ENCODE results near the gene LRRFIP2.

The LRRFIP2 gene

GRCh38 chr3:37145611-37146010 is 28.8 kb downstream of the LRRFIP2 start:
- no peak overlapping the region for H3K4me3 Mint-ChIP-seq
- no peak overlapping the region for H3K27ac Mint-ChIP-seq
- CTCF ChIA-PET: no interaction called here
- H3K36me3 Mint-ChIP-seq: peaks cover 21% of the 10 kb centered on the region
- DNase-seq: no peak
- H3K4me1 Mint-ChIP-seq: no peaks in the 10 kb centered on the region
- no peaks in the 10 kb centered on the region for H3K9me3 Mint-ChIP-seq
- no peaks in the 10 kb centered on the region for H3K27me3 Mint-ChIP-seq

- Mint-ChIP-seq H3K9me3 (no peaks in the 10 kb centered on the region), H3K4me1 (no peaks in the 10 kb centered on the region), H3K36me3 (peaks cover 21% of the 10 kb centered on the region), H3K27ac (no peak overlapping the region), H3K27me3 (no peaks in the 10 kb centered on the region), H3K4me3 (no peak overlapping the region)
- CTCF ChIA-PET: no interaction called here
- no peak for DNase-seq
Observed at GRCh38 chr3:37144806-37145205, 29.6 kb downstream of the LRRFIP2 start.

- Mint-ChIP-seq H3K36me3 (peaks cover 20% of the 10 kb centered on the region), H3K4me3 (no peak overlapping the region), H3K4me1 (no peaks in the 10 kb centered on the region), H3K27ac (no peak overlapping the region), H3K27me3 (no peaks in the 10 kb centered on the region), H3K9me3 (no peaks in the 10 kb centered on the region)
- DNase-seq: no peak
- CTCF ChIA-PET: no interaction called here
Observed at GRCh38 chr3:37143821-37144220, 30.6 kb downstream of the LRRFIP2 start.

- H3K27ac Mint-ChIP-seq: no peak overlapping the region
- peaks cover 15% of the 10 kb centered on the region for H3K36me3 Mint-ChIP-seq
- H3K9me3 Mint-ChIP-seq: no peaks in the 10 kb centered on the region
- CTCF ChIA-PET: interaction anchor here (0.5 kb wide), 1 partner anchor 71 kb away, joined by 3 read pairs; no protein-coding TSS in a partner anchor
- H3K27me3 Mint-ChIP-seq: no peaks in the 10 kb centered on the region
- no peak for DNase-seq
- H3K4me3 Mint-ChIP-seq: no peak overlapping the region
- no peaks in the 10 kb centered on the region for H3K4me1 Mint-ChIP-seq
Observed at GRCh38 chr3:37141676-37142075, 32.7 kb downstream of the LRRFIP2 start.

- H3K4me3 Mint-ChIP-seq: no peak overlapping the region
- H3K27me3 Mint-ChIP-seq: no peaks in the 10 kb centered on the region
- no peak overlapping the region for H3K27ac Mint-ChIP-seq
- H3K36me3 Mint-ChIP-seq: peaks cover 12% of the 10 kb centered on the region
- DNase-seq: no peak
- no peaks in the 10 kb centered on the region for H3K9me3 Mint-ChIP-seq
- H3K4me1 Mint-ChIP-seq: no peaks in the 10 kb centered on the region
- CTCF ChIA-PET: interaction anchor here (0.9 kb wide), 1 partner anchor 68 kb away, joined by 3 read pairs; no protein-coding TSS in a partner anchor
Observed at GRCh38 chr3:37140899-37141541, 33.4 kb downstream of the LRRFIP2 start.

- H3K4me3 Mint-ChIP-seq: no peak overlapping the region
- peaks cover 9% of the 10 kb centered on the region for H3K36me3 Mint-ChIP-seq
- no peak for DNase-seq
- no peaks in the 10 kb centered on the region for H3K9me3 Mint-ChIP-seq
- H3K27me3 Mint-ChIP-seq: no peaks in the 10 kb centered on the region
- no peak overlapping the region for H3K27ac Mint-ChIP-seq
- CTCF ChIA-PET: no interaction called here
- H3K4me1 Mint-ChIP-seq: no peaks in the 10 kb centered on the region
Observed at GRCh38 chr3:37139567-37140052, 34.8 kb downstream of the LRRFIP2 start.

- Mint-ChIP-seq H3K36me3 (peaks cover 9% of the 10 kb centered on the region), H3K9me3 (no peaks in the 10 kb centered on the region), H3K27ac (no peak overlapping the region), H3K27me3 (no peaks in the 10 kb centered on the region), H3K4me1 (no peaks in the 10 kb centered on the region), H3K4me3 (no peak overlapping the region)
- DNase-seq: no peak
- CTCF ChIA-PET: no interaction called here
Observed at GRCh38 chr3:37138816-37139215, 35.6 kb downstream of the LRRFIP2 start.

- CTCF ChIA-PET: no interaction called here
- H3K27ac Mint-ChIP-seq: no peak overlapping the region
Observed at GRCh38 chr3:37137516-37137915, 36.9 kb downstream of the LRRFIP2 start.

GRCh38 chr3:37136067-37136466 is 38.3 kb downstream of the LRRFIP2 start:
- DNase-seq: no peak
- no peak overlapping the region for H3K4me3 Mint-ChIP-seq
- no peaks in the 10 kb centered on the region for H3K9me3 Mint-ChIP-seq
- no peaks in the 10 kb centered on the region for H3K36me3 Mint-ChIP-seq
- H3K27me3 Mint-ChIP-seq: no peaks in the 10 kb centered on the region
- H3K27ac Mint-ChIP-seq: no peak overlapping the region
- CTCF ChIA-PET: no interaction called here
- no peaks in the 10 kb centered on the region for H3K4me1 Mint-ChIP-seq

More at GRCh38 chr3:37137516-37137915, 36.9 kb downstream of the LRRFIP2 start:
- DNase-seq: no peak
- H3K36me3 Mint-ChIP-seq: peaks cover 2% of the 10 kb centered on the region
- H3K9me3 Mint-ChIP-seq: no peaks in the 10 kb centered on the region
- no peak overlapping the region for H3K4me3 Mint-ChIP-seq
- H3K4me1 Mint-ChIP-seq: no peaks in the 10 kb centered on the region
- no peaks in the 10 kb centered on the region for H3K27me3 Mint-ChIP-seq

GRCh38 chr3:37135561-37135960 is 38.8 kb downstream of the LRRFIP2 start:
- no peak overlapping the region for H3K27ac Mint-ChIP-seq
- H3K4me3 Mint-ChIP-seq: no peak overlapping the region
- no peaks in the 10 kb centered on the region for H3K4me1 Mint-ChIP-seq
- H3K9me3 Mint-ChIP-seq: no peaks in the 10 kb centered on the region
- DNase-seq: no peak
- CTCF ChIA-PET: no interaction called here
- no peaks in the 10 kb centered on the region for H3K27me3 Mint-ChIP-seq
- no peaks in the 10 kb centered on the region for H3K36me3 Mint-ChIP-seq

GRCh38 chr3:37132334-37132733 is 42.0 kb downstream of the LRRFIP2 start:
- Mint-ChIP-seq H3K4me1 (peaks cover 3% of the 10 kb centered on the region), H3K27me3 (no peaks in the 10 kb centered on the region), H3K36me3 (no peaks in the 10 kb centered on the region), H3K27ac (no peak overlapping the region), H3K9me3 (no peaks in the 10 kb centered on the region), H3K4me3 (no peak overlapping the region)
- CTCF ChIA-PET: no interaction called here
- DNase-seq: no peak

- H3K27me3 Mint-ChIP-seq: no peaks in the 10 kb centered on the region
- H3K36me3 Mint-ChIP-seq: no peaks in the 10 kb centered on the region
- H3K27ac Mint-ChIP-seq: no peak overlapping the region
- H3K4me3 Mint-ChIP-seq: no peak overlapping the region
- peaks cover 3% of the 10 kb centered on the region for H3K4me1 Mint-ChIP-seq
- no peak for DNase-seq
- CTCF ChIA-PET: no interaction called here
- no peaks in the 10 kb centered on the region for H3K9me3 Mint-ChIP-seq
Observed at GRCh38 chr3:37131860-37132144, 42.6 kb downstream of the LRRFIP2 start.

- no peaks in the 10 kb centered on the region for H3K9me3 Mint-ChIP-seq
- DNase-seq: no peak
- no peaks in the 10 kb centered on the region for H3K36me3 Mint-ChIP-seq
- CTCF ChIA-PET: no interaction called here
- no peak overlapping the region for H3K27ac Mint-ChIP-seq
- H3K4me1 Mint-ChIP-seq: peaks cover 3% of the 10 kb centered on the region
- no peak overlapping the region for H3K4me3 Mint-ChIP-seq
- no peaks in the 10 kb centered on the region for H3K27me3 Mint-ChIP-seq
Observed at GRCh38 chr3:37130984-37131859, 43.2 kb downstream of the LRRFIP2 start.

GRCh38 chr3:37130448-37130847 is 43.9 kb downstream of the LRRFIP2 start:
- Mint-ChIP-seq H3K9me3 (no peaks in the 10 kb centered on the region), H3K4me3 (no peak overlapping the region), H3K36me3 (no peaks in the 10 kb centered on the region), H3K4me1 (peaks cover 3% of the 10 kb centered on the region), H3K27me3 (no peaks in the 10 kb centered on the region), H3K27ac (no peak overlapping the region)
- DNase-seq: no peak
- CTCF ChIA-PET: no interaction called here

GRCh38 chr3:37129871-37130270 is 44.5 kb downstream of the LRRFIP2 start:
- no peak overlapping the region for H3K27ac Mint-ChIP-seq

More at GRCh38 chr3:37129871-37130270, 44.5 kb downstream of the LRRFIP2 start:
- Mint-ChIP-seq H3K4me3 (no peak overlapping the region), H3K4me1 (peaks cover 3% of the 10 kb centered on the region), H3K36me3 (no peaks in the 10 kb centered on the region), H3K27me3 (no peaks in the 10 kb centered on the region), H3K9me3 (no peaks in the 10 kb centered on the region)
- CTCF ChIA-PET: no interaction called here
- no peak for DNase-seq
